Lower leg skin (tissue), 3 donors: ENCODE data around the gene RAX2.

Experiments used
- POLR2A ChIP-seq, 2 donors: fragments of 450-650 bp; IDR thresholded peaks; one replicate each; pipeline ENCODE4 v1.6.1; 2016 to 2017; ENCODE audit warnings: antibody characterized with exemption in 2 of 2, mild to moderate bottlenecking in 1 of 2, moderate library complexity in 1 of 2
- TF ChIP-seq, protein P1 (sequence below), 3 donors: fragments of 450-650 bp; IDR thresholded peaks; one replicate each; pipeline ENCODE4 v1.5.1; 2016; ENCODE audit warnings: antibody characterized with exemption in 3 of 3, mild to moderate bottlenecking in 3 of 3, moderate library complexity in 2 of 3

DNA sequence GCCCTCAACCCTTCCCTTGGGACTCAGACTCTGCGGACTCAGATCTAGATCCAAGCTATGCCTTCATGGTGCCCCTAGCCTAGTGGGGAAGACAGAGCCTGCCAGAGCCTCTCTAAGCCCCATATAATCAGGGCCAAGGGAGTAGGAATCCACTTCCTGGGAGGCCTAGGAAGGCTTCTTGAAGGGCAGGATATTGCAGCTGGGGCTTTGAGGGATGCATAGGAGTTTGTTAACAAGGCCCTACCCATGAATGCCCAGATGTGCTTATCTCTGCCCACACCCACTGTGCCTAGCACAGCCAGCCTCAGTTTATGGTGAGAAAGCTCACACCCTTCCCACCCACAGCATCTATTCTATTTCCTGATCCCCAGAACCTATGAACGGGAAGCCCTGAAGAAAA is 21.8 kb downstream of the RAX2 start:
- TF ChIP-seq, protein P1, sequence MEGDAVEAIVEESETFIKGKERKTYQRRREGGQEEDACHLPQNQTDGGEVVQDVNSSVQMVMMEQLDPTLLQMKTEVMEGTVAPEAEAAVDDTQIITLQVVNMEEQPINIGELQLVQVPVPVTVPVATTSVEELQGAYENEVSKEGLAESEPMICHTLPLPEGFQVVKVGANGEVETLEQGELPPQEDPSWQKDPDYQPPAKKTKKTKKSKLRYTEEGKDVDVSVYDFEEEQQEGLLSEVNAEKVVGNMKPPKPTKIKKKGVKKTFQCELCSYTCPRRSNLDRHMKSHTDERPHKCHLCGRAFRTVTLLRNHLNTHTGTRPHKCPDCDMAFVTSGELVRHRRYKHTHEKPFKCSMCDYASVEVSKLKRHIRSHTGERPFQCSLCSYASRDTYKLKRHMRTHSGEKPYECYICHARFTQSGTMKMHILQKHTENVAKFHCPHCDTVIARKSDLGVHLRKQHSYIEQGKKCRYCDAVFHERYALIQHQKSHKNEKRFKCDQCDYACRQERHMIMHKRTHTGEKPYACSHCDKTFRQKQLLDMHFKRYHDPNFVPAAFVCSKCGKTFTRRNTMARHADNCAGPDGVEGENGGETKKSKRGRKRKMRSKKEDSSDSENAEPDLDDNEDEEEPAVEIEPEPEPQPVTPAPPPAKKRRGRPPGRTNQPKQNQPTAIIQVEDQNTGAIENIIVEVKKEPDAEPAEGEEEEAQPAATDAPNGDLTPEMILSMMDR (IDR thresholded peaks at IDR 0.05): no peak
- TF ChIP-seq POLR2A (IDR thresholded peaks at IDR 0.05): no peak
